HepG2 (cell line): ENCODE data around the gene CLDN9. TPM values are rescaled to one million over a fixed set of nuclear protein-coding genes. Genes with fewer than 3 reads are reported as not detected.

Experiments used
- ATAC-seq: fragments of 200-7000 bp; cut with Tn5 transposase; 3 replicates; pipeline ENCODE4 v1.9.1; 2020; ENCODE audit warnings: mild to moderate bottlenecking, moderate library complexity
- BruUV-seq: library from RNA; stranded (reverse); fragments of 400-500 nt; replicated peaks from 2 replicates; lab custom pipeline; 2021; lab: Mats Ljungman, UMichigan
- CTCF ChIA-PET: fragments of 300-600 bp; formaldehyde crosslinking; extraction: SDS; loops from one replicate; lab custom pipeline; 2021; ENCODE audit warnings: low total read pairs, inconsistent platforms, low intra/inter-chr PET ratio; lab: Yijun Ruan, JAX
- POLR2A ChIA-PET: fragments of 350-600 bp; sonication (Branson Sonifier 250); formaldehyde crosslinking; loops from one replicate; lab custom pipeline; 2020; ENCODE audit warnings: antibody characterized with exemption, inconsistent platforms; lab: Yijun Ruan, JAX
- DNase-seq: peaks from one replicate; pipeline ENCODE4 v3.0.0-alpha.2; 2015; ENCODE audit warnings: low spot score
- FAIRE-seq: peaks from 3 replicates; lab custom pipeline; 2011; peaks lifted over from hg19 to GRCh38; lab: Jason Lieb, UNC
- H2AFZ ChIP-seq: one replicate; pipeline ENCODE4 v1.6.1; 2011; ENCODE audit warnings: low read length, inconsistent platforms
- H3K27ac ChIP-seq: fragments of 300-600 bp; 3 replicates; pipeline ENCODE4 v1.8.0; 2011; ENCODE audit warnings: mixed run types, mild to moderate bottlenecking, mixed read lengths, low read length, inconsistent platforms; ENCODE audit not compliant: insufficient read depth; ENCODE audit errors: extremely low read length
- H3K27me3 ChIP-seq, 2 experiments: fragments of 200-600 bp in 1 of 2; 2 replicates in 1 of 2; 3 replicates in 1 of 2; pipeline versions ENCODE4 v1.6.0 to v1.8.0; 2011; ENCODE audit warnings: low read length in 2 of 2, mild to moderate bottlenecking in 2 of 2, moderate library complexity in 2 of 2, inconsistent platforms in 1 of 2; ENCODE audit not compliant: insufficient read depth in 2 of 2, control insufficient read depth in 1 of 2
- H3K36me3 ChIP-seq, 2 experiments: fragments of 200-600 bp in 1 of 2; replicated peaks in 1 of 2; 2 replicates in 1 of 2; 3 replicates in 1 of 2; pipeline versions ENCODE4 v1.5.1 to v1.8.0; 2011; ENCODE audit warnings: low read length in 2 of 2, inconsistent platforms in 1 of 2; ENCODE audit not compliant: insufficient read depth in 2 of 2, control insufficient read depth in 1 of 2
- H3K4me1 ChIP-seq: 2 replicates; pipeline ENCODE4 v1.5.1; 2012; ENCODE audit warnings: low read length, inconsistent platforms; ENCODE audit not compliant: insufficient read depth
- H3K4me2 ChIP-seq: 2 replicates; pipeline ENCODE4 v1.6.0; 2011; ENCODE audit warnings: low read depth, low read length, inconsistent platforms
- H3K4me3 ChIP-seq, 3 experiments: fragments of 200-600 bp in 1 of 3; sonication (generic), shearing (Covaris generic) in 1 of 3; replicated peaks in 1 of 3; 2 replicates each; pipeline ENCODE4 v1.5.1; 2011 to 2016; ENCODE audit warnings: low read length in 3 of 3, inconsistent platforms in 2 of 3, low read depth in 2 of 3, mild to moderate bottlenecking in 2 of 3, control low read depth in 1 of 3, mixed read lengths in 1 of 3; ENCODE audit not compliant: insufficient read depth in 1 of 3
- H3K79me2 ChIP-seq: one replicate; pipeline ENCODE4 v1.6.1; 2011; ENCODE audit warnings: low read length, inconsistent platforms; ENCODE audit not compliant: insufficient read depth
- H3K9ac ChIP-seq: 2 replicates; pipeline ENCODE4 v1.6.0; 2011; ENCODE audit warnings: mild to moderate bottlenecking, low read depth, low read length, inconsistent platforms; ENCODE audit not compliant: insufficient read depth
- H3K9me3 ChIP-seq: 2 replicates; pipeline ENCODE4 v1.5.1; 2012; ENCODE audit warnings: mild to moderate bottlenecking, low read length
- H4K20me1 ChIP-seq: 2 replicates; pipeline ENCODE4 v1.6.0; 2011; ENCODE audit warnings: inconsistent platforms, mild to moderate bottlenecking, low read length, moderate library complexity; ENCODE audit not compliant: insufficient read depth
- AGO2 ChIP-seq: fragments of 200-400 bp; formaldehyde crosslinking; optimal IDR thresholded peaks from 2 replicates; pipeline ENCODE3; 2017; ENCODE audit warnings: mild to moderate bottlenecking, low read depth, low read length, moderate library complexity
- HDAC1 ChIP-seq: sonication (generic); formaldehyde crosslinking; IDR thresholded peaks from 2 replicates; pipeline ENCODE4 v1.5.1; 2020; ENCODE audit warnings: mild to moderate bottlenecking, missing genetic modification reagents
- RORA ChIP-seq: sonication (generic); formaldehyde crosslinking; IDR thresholded peaks from 2 replicates; pipeline ENCODE4 v1.5.0; 2020; ENCODE audit warnings: mild to moderate bottlenecking, missing genetic modification reagents, moderate library complexity
- SP4 ChIP-seq: sonication (generic); formaldehyde crosslinking; IDR thresholded peaks from 2 replicates; pipeline ENCODE4 v1.8.1; 2023; ENCODE audit warnings: mild to moderate bottlenecking, missing genetic modification reagents
- YEATS2 ChIP-seq: sonication (generic); formaldehyde crosslinking; IDR thresholded peaks from 2 replicates; pipeline ENCODE4 v1.4.0; 2020; ENCODE audit warnings: missing genetic modification reagents, borderline replicate concordance
- ZBTB42 ChIP-seq: sonication (generic); formaldehyde crosslinking; IDR thresholded peaks from 2 replicates; pipeline ENCODE4 v1.5.0; 2020; ENCODE audit warnings: mild to moderate bottlenecking, missing genetic modification reagents
- ZNF329 ChIP-seq: sonication (generic); formaldehyde crosslinking; IDR thresholded peaks from 2 replicates; pipeline ENCODE4 v1.9.0; 2021; ENCODE audit warnings: low read depth, mild to moderate bottlenecking, missing genetic modification reagents
- ZNF496 ChIP-seq: sonication (generic); formaldehyde crosslinking; IDR thresholded peaks from 2 replicates; pipeline ENCODE4 v1.8.1; 2023; ENCODE audit warnings: mild to moderate bottlenecking, moderate library complexity, missing genetic modification reagents; ENCODE audit not compliant: insufficient replicate concordance
- ZSCAN22 ChIP-seq: sonication (generic); formaldehyde crosslinking; IDR thresholded peaks from 2 replicates; pipeline ENCODE4 v1.4.0; 2020; ENCODE audit warnings: mild to moderate bottlenecking, missing genetic modification reagents
- WGBS: methylation state at CpG from one replicate; pipeline ENCODE4 v1.1.6; 2017; ENCODE audit warnings: low lambda C conversion rate; 5-methylcytosine and 5-hydroxymethylcytosine counted together
- in situ Hi-C: cut with HindIII; loops from 2 replicates; pipeline ENCODE4 v1.10.0; 2017; ENCODE audit warnings: low pct_unique_long_range_greater_than_20kb; ENCODE audit not compliant: extremely low pct_ligation_motif_present
- intact Hi-C: fragments of 100-400 bp; cut with micrococcal nuclease; formaldehyde crosslinking; loops from one replicate; pipeline ENCODE4 v1.10.0; 2022; ENCODE audit not compliant: unreplicated experiment
- polyA plus RNA-seq, 8 experiments: library from polyadenylated mRNA; depleted of rRNA in 3 of 8; stranded (reverse) in 7 of 8; unstranded in 1 of 8; fragments of >200 nt; fragmentation: Illumina TruSeq in 4 of 8; extraction: Trizol in 4 of 8; gene quantifications; 2 replicates each; pipeline versions ENCODE4 v1.2.1 to v1.2.3, GENCODE V29; 2011 to 2016; ENCODE audit warnings: low read depth in 4 of 8, missing spikeins in 1 of 8, mixed read lengths in 1 of 8; ENCODE audit not compliant: insufficient read depth in 1 of 8
- total RNA-seq, 5 experiments: library from RNA; depleted of rRNA; stranded (reverse); fragments of >200 nt; fragmentation: Illumina TruSeq; extraction: Trizol; gene quantifications; 2 replicates each; pipeline ENCODE4 v1.2.3, GENCODE V29; 2016; ENCODE audit warnings: low read depth in 1 of 5
- TF ChIP-seq, protein P1 (sequence below): sonication (generic); formaldehyde crosslinking; IDR thresholded peaks from 2 replicates; pipeline ENCODE4 v1.4.0; 2020; ENCODE audit warnings: missing genetic modification reagents
- TF ChIP-seq, protein P2 (sequence below): sonication (generic); formaldehyde crosslinking; conservative IDR thresholded peaks from 2 replicates; pipeline ENCODE4 v1.4.0; 2020; ENCODE audit warnings: missing genetic modification reagents
- TF ChIP-seq, protein P3 (sequence below): sonication (generic); formaldehyde crosslinking; IDR thresholded peaks from 2 replicates; pipeline ENCODE4 v1.8.1; 2023; ENCODE audit warnings: missing genetic modification reagents, mild to moderate bottlenecking, borderline replicate concordance

CLDN9 gene
- total and polyA plus RNA-seq, 2 of the 13 experiments (the other 11 are each of a cell fraction or from before 2014, with no cell fraction given), result 0.15 to 0.26 TPM

DNA sequence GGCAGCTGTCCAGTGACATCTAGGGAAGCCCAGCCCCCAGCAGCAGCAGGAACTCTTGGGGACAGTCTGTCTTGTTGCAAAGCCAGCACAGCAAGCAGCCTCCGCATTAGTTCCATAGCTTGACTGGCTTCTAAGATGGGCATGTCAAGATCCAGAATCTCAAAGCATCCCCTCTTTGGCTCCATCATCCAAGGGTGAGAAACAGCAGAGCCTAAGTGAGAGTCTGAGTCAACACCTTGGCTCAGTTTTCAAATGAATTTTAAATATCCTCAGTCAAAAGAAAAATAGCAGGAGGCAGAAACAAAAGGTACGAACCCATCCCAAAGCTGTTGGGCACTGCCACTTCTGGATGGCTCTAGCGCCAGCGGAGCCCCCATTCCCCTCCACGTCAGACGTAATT lies 2.2 kb downstream of the CLDN9 start:
- POLR2A ChIA-PET, result interaction anchor here (14.2 to 18.8 kb wide), 2 partner anchors 6 to 8 kb away, joined by 750 read pairs; partner anchors contain the start of genes CLDN6, CLDN9, HCFC1R1 and THOC6
- BruUV-seq, result no TSS peak
- FAIRE-seq, result no peak
- 0 out of 2 replicates have a peak overlapping the region, but pooled peaks have one; percentile 32 for H3K4me2 ChIP-seq
- no peaks in the 10 kb centered on the region for H3K79me2 ChIP-seq
- H3K27ac ChIP-seq, result no peak overlapping the region
- peaks cover 97% of the 10 kb centered on the region for H3K4me1 ChIP-seq
- no peak overlapping the region for H3K4me3 ChIP-seq
- ATAC-seq, result no peak
- intact Hi-C loops, result no loop called here
- no peaks in the 10 kb centered on the region for H4K20me1 ChIP-seq
- no peaks in the 10 kb centered on the region for H3K36me3 ChIP-seq
- TF ChIP-seq, protein P1, sequence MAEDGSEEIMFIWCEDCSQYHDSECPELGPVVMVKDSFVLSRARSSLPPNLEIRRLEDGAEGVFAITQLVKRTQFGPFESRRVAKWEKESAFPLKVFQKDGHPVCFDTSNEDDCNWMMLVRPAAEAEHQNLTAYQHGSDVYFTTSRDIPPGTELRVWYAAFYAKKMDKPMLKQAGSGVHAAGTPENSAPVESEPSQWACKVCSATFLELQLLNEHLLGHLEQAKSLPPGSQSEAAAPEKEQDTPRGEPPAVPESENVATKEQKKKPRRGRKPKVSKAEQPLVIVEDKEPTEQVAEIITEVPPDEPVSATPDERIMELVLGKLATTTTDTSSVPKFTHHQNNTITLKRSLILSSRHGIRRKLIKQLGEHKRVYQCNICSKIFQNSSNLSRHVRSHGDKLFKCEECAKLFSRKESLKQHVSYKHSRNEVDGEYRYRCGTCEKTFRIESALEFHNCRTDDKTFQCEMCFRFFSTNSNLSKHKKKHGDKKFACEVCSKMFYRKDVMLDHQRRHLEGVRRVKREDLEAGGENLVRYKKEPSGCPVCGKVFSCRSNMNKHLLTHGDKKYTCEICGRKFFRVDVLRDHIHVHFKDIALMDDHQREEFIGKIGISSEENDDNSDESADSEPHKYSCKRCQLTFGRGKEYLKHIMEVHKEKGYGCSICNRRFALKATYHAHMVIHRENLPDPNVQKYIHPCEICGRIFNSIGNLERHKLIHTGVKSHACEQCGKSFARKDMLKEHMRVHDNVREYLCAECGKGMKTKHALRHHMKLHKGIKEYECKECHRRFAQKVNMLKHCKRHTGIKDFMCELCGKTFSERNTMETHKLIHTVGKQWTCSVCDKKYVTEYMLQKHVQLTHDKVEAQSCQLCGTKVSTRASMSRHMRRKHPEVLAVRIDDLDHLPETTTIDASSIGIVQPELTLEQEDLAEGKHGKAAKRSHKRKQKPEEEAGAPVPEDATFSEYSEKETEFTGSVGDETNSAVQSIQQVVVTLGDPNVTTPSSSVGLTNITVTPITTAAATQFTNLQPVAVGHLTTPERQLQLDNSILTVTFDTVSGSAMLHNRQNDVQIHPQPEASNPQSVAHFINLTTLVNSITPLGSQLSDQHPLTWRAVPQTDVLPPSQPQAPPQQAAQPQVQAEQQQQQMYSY (CRISPR knock-in tag), result no peak
- TF ChIP-seq, all 625 proteins: peak for 0
- peaks cover 7 to 22% of the 10 kb centered on the region in 2 experiments; a peak in 4 of 5 replicates for H3K27me3 ChIP-seq
- DNase-seq, result no peak
- H2AFZ ChIP-seq, result no peak overlapping the region
- in situ Hi-C loops, result no loop called here
- H3K9ac ChIP-seq, result no peak overlapping the region
- WGBS, result 61% methylated on average over 6 of the region's 6 CpGs
- H3K9me3 ChIP-seq, result no peaks in the 10 kb centered on the region
- CTCF ChIA-PET, result no interaction called here

DNA sequence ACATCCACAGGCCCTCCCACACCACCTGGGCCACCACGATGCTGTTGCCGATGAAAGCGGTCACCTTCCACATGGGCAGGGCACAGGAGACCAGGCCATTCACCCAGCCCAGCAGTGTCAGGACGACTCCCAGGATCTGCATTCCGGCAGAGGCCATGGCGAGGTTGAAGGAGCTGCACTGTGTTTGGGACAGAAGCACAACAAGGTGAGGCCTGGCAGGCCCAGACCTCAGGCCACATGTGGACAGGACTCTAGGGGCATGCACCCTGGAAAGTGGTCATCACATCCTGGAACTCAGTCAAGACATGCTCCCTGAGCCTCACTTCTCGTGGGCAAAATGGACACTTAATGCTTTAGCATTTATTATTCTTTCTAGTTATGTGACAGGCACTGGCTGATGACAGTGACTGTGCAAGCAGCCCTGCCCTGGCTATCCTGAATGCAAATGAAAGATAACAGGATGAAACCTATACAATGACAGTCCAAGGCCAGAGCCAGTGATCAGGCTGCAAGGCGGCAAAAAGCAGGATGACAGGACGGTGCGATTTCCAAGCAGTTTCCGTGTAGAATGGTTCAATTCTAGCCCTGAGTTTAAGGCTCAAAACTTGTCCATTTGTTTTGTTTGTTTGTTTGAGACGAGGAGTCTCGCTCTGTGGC lies 3.3 kb downstream of the CLDN9 start:
- WGBS, result 36% methylated on average over 5 of the region's 13 CpGs
- no peak for ATAC-seq
- in situ Hi-C loops, result no loop called here
- FAIRE-seq, result peak; percentile 47
- Histone ChIP-seq H3K36me3 (no peaks in the 10 kb centered on the region), H3K4me2 (peak overlapping the region; percentile 29; the same call in 1 of the 2 replicates), H3K4me3 (no peak overlapping the region), H4K20me1 (no peaks in the 10 kb centered on the region), H3K27ac (no peak overlapping the region), H3K9ac (no peak overlapping the region), H3K27me3 (peaks cover 7 to 22% of the 10 kb centered on the region in 2 experiments; a peak in 4 of 5 replicates), H3K9me3 (no peaks in the 10 kb centered on the region), H2AFZ (no peak overlapping the region), H3K79me2 (no peaks in the 10 kb centered on the region), H3K4me1 (peaks cover 88% of the 10 kb centered on the region)
- no peak for DNase-seq
- intact Hi-C loops, result no loop called here
- POLR2A ChIA-PET, result interaction anchor here (14.2 to 18.8 kb wide), 2 partner anchors 7 kb away, joined by 750 read pairs; partner anchors contain the start of genes CLDN6, CLDN9, HCFC1R1 and THOC6
- CTCF ChIA-PET, result no interaction called here
- no TSS peak for BruUV-seq
- no peak for TF ChIP-seq YEATS2 (CRISPR knock-in tag)
- TF ChIP-seq SP4, result 0 out of 2 replicates have a peak, but pooled peaks have one; percentile 25
- TF ChIP-seq, protein P2, sequence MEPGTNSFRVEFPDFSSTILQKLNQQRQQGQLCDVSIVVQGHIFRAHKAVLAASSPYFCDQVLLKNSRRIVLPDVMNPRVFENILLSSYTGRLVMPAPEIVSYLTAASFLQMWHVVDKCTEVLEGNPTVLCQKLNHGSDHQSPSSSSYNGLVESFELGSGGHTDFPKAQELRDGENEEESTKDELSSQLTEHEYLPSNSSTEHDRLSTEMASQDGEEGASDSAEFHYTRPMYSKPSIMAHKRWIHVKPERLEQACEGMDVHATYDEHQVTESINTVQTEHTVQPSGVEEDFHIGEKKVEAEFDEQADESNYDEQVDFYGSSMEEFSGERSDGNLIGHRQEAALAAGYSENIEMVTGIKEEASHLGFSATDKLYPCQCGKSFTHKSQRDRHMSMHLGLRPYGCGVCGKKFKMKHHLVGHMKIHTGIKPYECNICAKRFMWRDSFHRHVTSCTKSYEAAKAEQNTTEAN (CRISPR knock-in tag), result no peak
- TF ChIP-seq ZSCAN22, result no peak
- no peak for TF ChIP-seq HDAC1 (CRISPR knock-in tag)
- TF ChIP-seq AGO2, result no peak
- TF ChIP-seq, protein P3, sequence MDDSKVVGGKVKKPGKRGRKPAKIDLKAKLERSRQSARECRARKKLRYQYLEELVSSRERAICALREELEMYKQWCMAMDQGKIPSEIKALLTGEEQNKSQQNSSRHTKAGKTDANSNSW (CRISPR knock-in tag), result no peak
- no peak for TF ChIP-seq RORA (CRISPR knock-in tag)
- TF ChIP-seq ZNF329, result no peak
- no peak for TF ChIP-seq ZBTB42 (CRISPR knock-in tag)
- no peak for TF ChIP-seq ZNF496 (CRISPR knock-in tag)
